HG03097 (cell line): ENCODE results near the gene POLR2C.
"Not testable (repeated sequence)": the region's sequence is repeated elsewhere in the genome, so short reads cannot be mapped to it uniquely, and the experiment has no call there.

Experiments
- ATAC-seq: cut with Tn5 transposase; IDR thresholded peaks from one replicate; pipeline ENCODE4 v1.9.1; 2021; ENCODE audit not compliant: unreplicated experiment, low FRiP score

POLR2C gene

GRCh38 chr16:57462209-57462977 lies at the start of gene POLR2C:
Gene POLR2C, plus strand, starts transcription at chr16:57462679. Its CDS starts 46 bp downstream, at chr16:57462725.
- ATAC-seq = peak; percentile 78

GRCh38 chr16:57413301-57413730 lies 49.2 kb upstream of the POLR2C start:
- ATAC-seq = no peak

- no peak for ATAC-seq
Measured at GRCh38 chr16:57413733-57414132, 48.7 kb upstream of the POLR2C start.

- ATAC-seq = no peak
Measured at GRCh38 chr16:57416084-57416483, 46.4 kb upstream of the POLR2C start.

- no peak for ATAC-seq
Measured at GRCh38 chr16:57419506-57419905, 43.0 kb upstream of the POLR2C start.

- no peak for ATAC-seq
Measured at GRCh38 chr16:57422026-57422944, 40.2 kb upstream of the POLR2C start.

- no peak for ATAC-seq
Measured at GRCh38 chr16:57423152-57423551, 39.3 kb upstream of the POLR2C start.

- no peak for ATAC-seq
Measured at GRCh38 chr16:57424583-57424982, 37.9 kb upstream of the POLR2C start.

- no peak for ATAC-seq
Measured at GRCh38 chr16:57426356-57426755, 36.1 kb upstream of the POLR2C start.

GRCh38 chr16:57427307-57427706 lies 35.2 kb upstream of the POLR2C start:
- no peak for ATAC-seq

- no peak for ATAC-seq
Measured at GRCh38 chr16:57427824-57428223, 34.7 kb upstream of the POLR2C start.

- ATAC-seq = no peak
Measured at GRCh38 chr16:57430955-57431354, 31.5 kb upstream of the POLR2C start.

GRCh38 chr16:57432505-57432904 lies 30.0 kb upstream of the POLR2C start:
- no peak for ATAC-seq

GRCh38 chr16:57432989-57433388 lies 29.5 kb upstream of the POLR2C start:
- no peak for ATAC-seq

- no peak for ATAC-seq
Measured at GRCh38 chr16:57434003-57434402, 28.5 kb upstream of the POLR2C start.

GRCh38 chr16:57435838-57436237 lies 26.6 kb upstream of the POLR2C start:
- ATAC-seq = no peak

GRCh38 chr16:57439947-57440346 lies 22.5 kb upstream of the POLR2C start:
- ATAC-seq = not testable (repeated sequence)

- ATAC-seq = not testable (repeated sequence)
Measured at GRCh38 chr16:57440551-57440950, 21.9 kb upstream of the POLR2C start.

- ATAC-seq = no peak
Measured at GRCh38 chr16:57444711-57445110, 17.8 kb upstream of the POLR2C start.

GRCh38 chr16:57445510-57445909 lies 17.0 kb upstream of the POLR2C start:
- no peak for ATAC-seq

- ATAC-seq = peak; percentile 28
Measured at GRCh38 chr16:57446531-57447185, 15.8 kb upstream of the POLR2C start.
